SU-DHL-6 (cell line): ENCODE results near the gene GABBR2.

Experiments used
- CTCF ChIP-seq: fragments of 200-600 bp; sonication (generic); IDR thresholded peaks from one replicate; pipeline ENCODE4 v1.5.1; 2017; ENCODE audit warnings: antibody characterized with exemption, mild to moderate bottlenecking, low read length, moderate library complexity; ENCODE audit not compliant: insufficient read depth, poor library complexity, severe bottlenecking
- EZH2phosphoT487 ChIP-seq: fragments of 200-600 bp; sonication (generic), shearing (Covaris generic); conservative IDR thresholded peaks from 2 replicates; pipeline ENCODE4 v1.6.1; 2018; ENCODE audit warnings: mild to moderate bottlenecking, antibody characterized with exemption, low read length, moderate library complexity, mixed read lengths

GRCh38 chr9:98732801-98733200, 24.1 kb upstream of the GABBR2 start:
- TF ChIP-seq CTCF (no peak), EZH2phosphoT487 (no peak)
